PC-9 (cell line): ENCODE measurements around the gene GNA12. TPM values are rescaled to one million over a fixed set of nuclear protein-coding genes. Genes with fewer than 3 reads are reported as not detected.

ENCODE experiments used
- BruUV-seq: library from RNA; stranded (reverse); fragments of 400-500 nt; replicated peaks from 2 replicates; lab custom pipeline; 2021; lab: Mats Ljungman, UMichigan
- CTCF ChIA-PET: fragments of 300-600 bp; sonication (Branson Sonifier 250); formaldehyde crosslinking; loops from one replicate; lab custom pipeline; 2022; ENCODE audit warnings: antibody characterized with exemption; lab: Charles Lee
- POLR2A ChIA-PET: fragments of 300-600 bp; sonication (Branson Sonifier 250); formaldehyde crosslinking; loops from one replicate; lab custom pipeline; 2022; ENCODE audit warnings: antibody characterized with exemption; ENCODE audit not compliant: unreplicated experiment; lab: Charles Lee
- DNase-seq, 2 experiments: peaks; one replicate each; pipeline versions ENCODE4 v3.0.0 to v3.0.0-alpha.2; 2015 to 2022; ENCODE audit warnings: mixed read lengths in 1 of 2
- H2AFZ ChIP-seq: fragments of 200-600 bp; sonication (generic); 2 replicates; pipeline ENCODE4 v1.8.1; 2017; ENCODE audit warnings: antibody characterized with exemption
- H3F3A ChIP-seq: fragments of 200-600 bp; sonication (generic); 2 replicates; pipeline ENCODE4 v1.8.1; 2017; ENCODE audit warnings: antibody characterized with exemption, mild to moderate bottlenecking, low read depth; ENCODE audit not compliant: insufficient read depth
- H3K27ac ChIP-seq: fragments of 200-600 bp; sonication (generic); 2 replicates; pipeline ENCODE4 v1.6.1; 2016; ENCODE audit warnings: mixed run types
- H3K27me3 ChIP-seq: fragments of 200-600 bp; sonication (generic); 2 replicates; pipeline ENCODE4 v1.6.1; 2016; ENCODE audit warnings: low read depth, mixed run types; ENCODE audit not compliant: insufficient read depth
- H3K36me3 ChIP-seq: fragments of 200-600 bp; sonication (generic); 2 replicates; pipeline ENCODE4 v1.6.1; 2016; ENCODE audit warnings: low read depth, mixed run types
- H3K4me1 ChIP-seq: fragments of 200-600 bp; sonication (generic); replicated peaks from 2 replicates; pipeline ENCODE4 v1.6.1; 2016; ENCODE audit warnings: mixed run types; ENCODE audit not compliant: insufficient read depth
- H3K4me2 ChIP-seq: fragments of 200-600 bp; sonication (generic); 2 replicates; pipeline ENCODE4 v1.6.1; 2017; ENCODE audit warnings: mixed run types
- H3K4me3 ChIP-seq: fragments of 200-600 bp; sonication (generic); 2 replicates; pipeline ENCODE4 v1.6.1; 2016; ENCODE audit warnings: mixed run types
- H3K79me2 ChIP-seq: fragments of 200-600 bp; sonication (generic); 2 replicates; pipeline ENCODE4 v1.6.1; 2017; ENCODE audit warnings: low read depth, mixed run types
- H3K9me2 ChIP-seq: fragments of 200-600 bp; sonication (generic); 2 replicates; pipeline ENCODE4 v1.8.1; 2017; ENCODE audit warnings: mild to moderate bottlenecking; ENCODE audit not compliant: insufficient read depth
- H3K9me3 ChIP-seq: fragments of 200-600 bp; sonication (generic); 2 replicates; pipeline ENCODE4 v1.8.1; 2016; ENCODE audit warnings: low read depth; ENCODE audit not compliant: insufficient read depth
- H4K20me1 ChIP-seq: fragments of 200-600 bp; sonication (generic); 2 replicates; pipeline ENCODE4 v1.8.1; 2017; ENCODE audit not compliant: insufficient read depth
- CTCF ChIP-seq: fragments of 200-600 bp; sonication (generic); conservative IDR thresholded peaks from 2 replicates; pipeline ENCODE4 v1.6.1; 2017; ENCODE audit warnings: mixed run types, antibody characterized with exemption, mild to moderate bottlenecking, moderate library complexity
- EZH2 ChIP-seq: fragments of 200-600 bp; sonication (generic); IDR thresholded peaks from 2 replicates; pipeline ENCODE4 v1.8.0; 2017; ENCODE audit warnings: antibody characterized with exemption, low read depth
- intact Hi-C: fragments of 100-400 bp; cut with micrococcal nuclease; formaldehyde crosslinking; loops from one replicate; pipeline ENCODE4 v1.10.0; 2022; ENCODE audit not compliant: unreplicated experiment
- total RNA-seq: library from RNA; stranded (reverse); gene quantifications from 2 replicates; pipeline ENCODE4 v1.2.3, GENCODE V29; 2021

Gene GNA12
- total RNA-seq, 1 experiment from 2014 or later, result 51.7 TPM

DNA sequence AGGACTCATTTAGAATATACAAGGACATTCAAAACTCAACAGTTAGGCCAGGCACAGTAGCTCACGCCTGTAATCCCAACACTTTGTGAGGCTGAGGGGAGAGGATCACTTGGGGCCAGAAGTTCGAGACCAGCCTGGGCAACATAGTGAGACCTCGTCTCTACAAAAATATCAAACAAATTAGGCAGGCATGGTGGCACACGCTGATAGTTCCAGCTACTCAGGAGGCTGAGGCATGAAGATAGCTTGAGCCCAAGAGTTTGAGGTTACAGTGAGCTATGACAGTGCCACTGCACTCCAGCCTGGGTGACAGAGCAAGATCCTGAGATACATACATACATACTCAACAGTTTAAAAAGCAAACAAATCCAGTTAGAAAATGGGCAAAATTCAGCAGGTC, 44.9 kb downstream of the GNA12 start:
- H3K9me2 ChIP-seq, result no peaks in the 10 kb centered on the region
- no peak overlapping the region for H2AFZ ChIP-seq
- no peak overlapping the region for H3K4me2 ChIP-seq
- peaks cover 87% of the 10 kb centered on the region for H3K79me2 ChIP-seq
- no peak overlapping the region for H3K27ac ChIP-seq
- peaks cover 40% of the 10 kb centered on the region for H3K4me1 ChIP-seq
- H3F3A ChIP-seq, result peaks cover 32% of the 10 kb centered on the region
- ChIA-PET CTCF (no interaction called here), POLR2A (interaction anchor here (0.6 kb wide), 2 partner anchors 8 to 566 kb away, joined by 3 to 8 read pairs; no protein-coding TSS in a partner anchor)
- DNase-seq, result no peak
- no peaks in the 10 kb centered on the region for H3K9me3 ChIP-seq
- no peak for TF ChIP-seq CTCF
- TF ChIP-seq EZH2, result no peak
- intact Hi-C loops, result no loop called here
- no peak overlapping the region for H3K4me3 ChIP-seq
- H4K20me1 ChIP-seq, result no peaks in the 10 kb centered on the region
- no peaks in the 10 kb centered on the region for H3K27me3 ChIP-seq
- H3K36me3 ChIP-seq, result peaks cover 2% of the 10 kb centered on the region; the same call in 1 of the 2 replicates
- no TSS peak for BruUV-seq

DNA sequence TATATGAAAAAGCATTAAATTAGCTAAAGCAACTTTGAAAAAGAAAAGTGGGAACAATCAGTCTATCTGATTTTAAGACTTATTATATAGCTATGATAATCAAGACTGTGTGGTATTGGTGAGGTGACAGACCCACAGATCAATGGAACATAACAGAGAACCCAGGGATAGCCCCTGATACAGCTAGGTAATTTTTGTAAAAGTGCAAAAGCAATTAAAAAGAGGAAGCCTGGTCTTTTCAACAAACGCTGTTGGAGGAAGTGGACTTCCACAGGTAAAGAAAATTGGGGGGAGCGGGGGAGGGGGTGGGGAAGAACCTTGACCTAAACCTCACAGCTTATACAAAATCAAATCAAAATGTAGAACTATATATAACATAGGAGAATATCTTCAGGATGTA, 45.4 kb downstream of the GNA12 start:
- Histone ChIP-seq H2AFZ (no peak overlapping the region), H3K4me2 (no peak overlapping the region), H3K36me3 (peaks cover 8% of the 10 kb centered on the region; the same call in 1 of the 2 replicates), H3K79me2 (peaks cover 81% of the 10 kb centered on the region), H4K20me1 (no peaks in the 10 kb centered on the region), H3K9me2 (no peaks in the 10 kb centered on the region), H3F3A (peaks cover 26% of the 10 kb centered on the region), H3K4me1 (peaks cover 34% of the 10 kb centered on the region), H3K27me3 (no peaks in the 10 kb centered on the region), H3K4me3 (no peak overlapping the region), H3K9me3 (no peaks in the 10 kb centered on the region), H3K27ac (no peak overlapping the region)
- intact Hi-C loops, result no loop called here
- no peak for DNase-seq
- TF ChIP-seq CTCF (no peak), EZH2 (no peak)
- no TSS peak for BruUV-seq
- POLR2A ChIA-PET, result interaction anchor here (0.6 kb wide), 1 partner anchor 565 kb away, joined by 8 read pairs; no protein-coding TSS in a partner anchor
- CTCF ChIA-PET, result no interaction called here

DNA sequence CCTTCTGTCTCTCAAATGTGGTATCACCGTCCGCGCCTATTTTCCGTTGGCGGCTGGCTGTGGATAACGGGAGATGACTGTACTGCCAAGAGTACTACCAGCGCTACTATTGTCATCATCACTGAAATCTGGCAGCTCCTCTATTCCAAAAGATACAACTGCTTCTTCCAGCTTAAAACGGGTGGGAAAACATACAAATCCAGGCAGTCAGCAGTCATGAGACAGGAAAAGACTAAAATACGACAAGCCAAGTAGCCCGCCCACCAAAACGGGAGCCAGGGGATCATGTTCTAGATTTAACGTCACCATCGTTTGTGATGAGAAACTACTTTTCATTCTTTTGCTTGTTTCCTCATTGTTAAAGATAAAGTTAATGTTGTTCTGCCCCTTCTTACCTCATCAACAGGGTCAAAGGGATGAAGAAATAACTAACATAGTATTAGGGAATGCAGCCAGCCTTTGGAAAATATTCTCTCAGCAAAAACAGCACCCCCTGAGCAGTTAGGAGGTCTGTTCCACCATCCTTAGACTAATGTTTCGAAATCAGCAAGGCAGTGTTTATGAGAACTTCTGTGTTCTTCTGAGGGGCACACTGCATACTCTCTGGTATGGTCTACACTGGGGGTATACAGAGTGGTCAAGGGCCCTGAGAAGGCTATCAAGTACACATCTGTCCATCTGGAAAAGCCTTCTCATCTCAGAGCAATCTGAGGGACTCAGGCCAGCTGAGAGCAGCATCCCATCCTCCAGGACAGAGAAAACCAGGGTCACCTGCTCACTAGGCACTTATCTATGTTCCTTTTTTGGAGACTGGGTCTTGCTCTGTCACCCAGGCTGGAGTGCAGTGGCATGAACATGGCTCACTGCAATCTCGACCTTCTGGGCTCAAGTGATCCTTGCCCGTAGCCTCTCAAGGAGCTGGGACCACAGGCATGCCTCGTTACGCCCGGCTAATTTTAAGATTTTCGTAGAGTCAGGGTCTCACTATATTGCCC, 47.5 kb downstream of the GNA12 start:
- CTCF ChIA-PET, result interaction anchor here (0.6 kb wide), 1 partner anchor 364 kb away, joined by 7 read pairs; no protein-coding TSS in a partner anchor

More for the DNA sequence above, 47.5 kb downstream of the GNA12 start:
- no peak overlapping the region for H3K27ac ChIP-seq
- H3K4me2 ChIP-seq, result no peak overlapping the region
- no peak for TF ChIP-seq EZH2
- no peak for TF ChIP-seq CTCF
- POLR2A ChIA-PET, result no interaction called here
- H3F3A ChIP-seq, result peaks cover 6% of the 10 kb centered on the region
- no peak overlapping the region for H3K4me3 ChIP-seq
- peaks cover 83% of the 10 kb centered on the region for H3K79me2 ChIP-seq
- BruUV-seq, result no TSS peak
- peaks cover 21% of the 10 kb centered on the region for H3K36me3 ChIP-seq
- DNase-seq, result no peak
- intact Hi-C loops, result no loop called here
- peaks cover 14% of the 10 kb centered on the region for H3K4me1 ChIP-seq
- no peak overlapping the region for H2AFZ ChIP-seq
- H4K20me1 ChIP-seq, result no peaks in the 10 kb centered on the region
- H3K9me3 ChIP-seq, result no peaks in the 10 kb centered on the region
- H3K9me2 ChIP-seq, result no peaks in the 10 kb centered on the region
- no peaks in the 10 kb centered on the region for H3K27me3 ChIP-seq
